Regular cardiac myocyte (primary cell): Measurements from ENCODE around the gene HDAC1. TPM values are rescaled to one million over a fixed set of nuclear protein-coding genes. Genes with fewer than 3 reads are reported as not detected.

Source experiments
- total RNA-seq: library from RNA; depleted of rRNA; stranded (reverse); fragments of >200 nt; gene quantifications from 2 replicates; pipeline ENCODE4 v1.2.3, GENCODE V29; 2014

HDAC1 gene
- total RNA-seq, result 53.0 and 92.6 TPM in 2 replicates

GRCh38 chr1:32291708-32292538 is at the start of gene HDAC1:
Gene HDAC1, plus strand, starts transcription at chr1:32292083. Its CDS starts 87 bp downstream, at chr1:32292170.

GRCh38 chr1:32246888-32247273 is 45.0 kb upstream of the HDAC1 start, which contains the start of gene FAM167B:
Gene FAM167B, plus strand, starts transcription at chr1:32247222. Its CDS starts 200 bp downstream, at chr1:32247422.

GRCh38 chr1:32250893-32251716 is 40.8 kb upstream of the HDAC1 start, which contains the start of gene LCK:
Gene LCK, plus strand, starts transcription at chr1:32251265. Its CDS starts 23,065 bp downstream, at chr1:32274330.

GRCh38 chr1:32335790-32336590 is 44.1 kb downstream of the HDAC1 start, which contains the start of gene MARCKSL1:
Gene MARCKSL1, minus strand, starts transcription at chr1:32336233. Its CDS starts 200 bp downstream, at chr1:32336033.

GRCh38 chr1:32362474-32363313 is 70.8 kb downstream of the HDAC1 start, which contains the start of the genes FAM229A and TSSK3:
Gene FAM229A, minus strand, starts transcription at chr1:32362485. Its CDS starts 394 bp downstream, at chr1:32362091.
Gene TSSK3, plus strand, starts transcription at chr1:32362539. Its CDS starts 163 bp downstream, at chr1:32362702.

Other genes starting within 250 kb of the HDAC1 start
- 2.5 and 5.9 TPM in 2 replicates for gene TMEM39B, start 219.1 kb upstream of the HDAC1 start, total RNA-seq
- 33.8 and 50.0 TPM in 2 replicates for gene KPNA6, start 184.0 kb upstream of the HDAC1 start, total RNA-seq
- gene TXLNA, start 112.4 kb upstream of the HDAC1 start, total RNA-seq, result 78.4 and 108 TPM in 2 replicates
- gene CCDC28B, start 91.5 kb upstream of the HDAC1 start, total RNA-seq, result 7.9 and 17.3 TPM in 2 replicates
- gene IQCC, start 86.4 kb upstream of the HDAC1 start, total RNA-seq, result 1.7 and 1.9 TPM in 2 replicates
- not detected in 2 replicates for gene DCDC2B, start 83.0 kb upstream of the HDAC1 start, total RNA-seq
- gene TMEM234, start 69.7 kb upstream of the HDAC1 start, total RNA-seq, result 12.1 and 14.4 TPM in 2 replicates
- 335 and 518 TPM in 2 replicates for gene EIF3I, start 69.7 kb upstream of the HDAC1 start, total RNA-seq
- 0.38 and 2.0 TPM in 2 replicates for gene FAM167B, start 44.9 kb upstream of the HDAC1 start, total RNA-seq
- not detected in 2 replicates for gene LCK, start 40.8 kb upstream of the HDAC1 start, total RNA-seq
- gene MARCKSL1, start 44.1 kb downstream of the HDAC1 start, total RNA-seq, result 11.8 and 23.0 TPM in 2 replicates
- 0.58 and 1.1 TPM in 2 replicates for gene FAM229A, start 70.4 kb downstream of the HDAC1 start, total RNA-seq
- gene TSSK3, start 70.5 kb downstream of the HDAC1 start, total RNA-seq, result 0.56 TPM in 1 of 2 replicates, not detected in the other
- gene BSDC1, start 102.4 kb downstream of the HDAC1 start, total RNA-seq, result 46.6 and 83.4 TPM in 2 replicates
- under 0.01 TPM in 2 replicates for gene ZBTB8B, start 173.0 kb downstream of the HDAC1 start, total RNA-seq
- 4.6 and 7.0 TPM in 2 replicates for gene ZBTB8A, start 247.3 kb downstream of the HDAC1 start, total RNA-seq